Breast epithelium (tissue), 4 donors: Measurements from ENCODE around the gene PSME2. TPM values are rescaled to one million over a fixed set of nuclear protein-coding genes. Genes with fewer than 3 reads are reported as not detected.

Source experiments
- DNase-seq, 2 donors: peaks; one replicate each; pipeline ENCODE4 v3.0.0-alpha.2; 2019; ENCODE audit warnings: low spot score in 2 of 2
- H3K27ac ChIP-seq, 2 donors: fragments of 200-600 bp; sonication (generic) in 1 of 2; one replicate each; pipeline ENCODE4 v1.5.1; 2016 to 2019; ENCODE audit warnings: mild to moderate bottlenecking in 1 of 2
- H3K27me3 ChIP-seq, 2 donors: fragments of 200-600 bp; sonication (generic) in 1 of 2; one replicate each; pipeline versions ENCODE4 v1.5.1 to v1.6.0; 2017 to 2019; ENCODE audit warnings: control low read depth in 1 of 2, mild to moderate bottlenecking in 1 of 2
- H3K36me3 ChIP-seq: fragments of 200-600 bp; one replicate; pipeline ENCODE4 v1.5.1; 2019
- H3K4me1 ChIP-seq, 2 donors: fragments of 200-600 bp; sonication (generic); one replicate each; pipeline ENCODE4 v1.5.1; 2016 to 2019; ENCODE audit warnings: control low read depth in 1 of 2
- H3K4me3 ChIP-seq, 3 donors: fragments of 200-600 bp; sonication (generic); 1 replicate in 2 of 3; 2 replicates in 1 of 3; pipeline ENCODE4 v1.5.1; 2016 to 2019; ENCODE audit warnings: mild to moderate bottlenecking in 3 of 3, moderate library complexity in 2 of 3
- H3K9me3 ChIP-seq, 2 donors: fragments of 200-600 bp; sonication (generic) in 1 of 2; one replicate each; pipeline ENCODE4 v1.5.1; 2016 to 2019; ENCODE audit warnings: control low read depth in 1 of 2
- POLR2A ChIP-seq: fragments of 450-650 bp; IDR thresholded peaks from one replicate; pipeline ENCODE4 v1.6.1; 2016; ENCODE audit warnings: antibody characterized with exemption, mild to moderate bottlenecking, moderate library complexity
- POLR2AphosphoS5 ChIP-seq, 3 donors: sonication (generic); formaldehyde crosslinking; IDR thresholded peaks; one replicate each; pipeline ENCODE4 v1.6.1; 2017; ENCODE audit warnings: antibody characterized with exemption in 3 of 3
- intact Hi-C: fragments of 100-400 bp; cut with DNase I; formaldehyde crosslinking; loops from one replicate; pipeline ENCODE4 v1.15.1; 2023; ENCODE audit warnings: low total_unique reads
- total RNA-seq, 3 donors: library from RNA; depleted of rRNA; stranded (reverse); fragments of >200 nt; gene quantifications; one replicate each; pipeline ENCODE4 v1.1.0, GENCODE V29; 2016
- TF ChIP-seq, protein P1 (sequence below), 3 donors: fragments of 450-650 bp; IDR thresholded peaks; one replicate each; pipeline ENCODE4 v1.5.1; 2016 to 2017; ENCODE audit warnings: antibody characterized with exemption in 3 of 3, mild to moderate bottlenecking in 3 of 3, moderate library complexity in 3 of 3

PSME2 gene
- total RNA-seq, 3 donors from 2014 or later, result 22.1 to 69.2 (median 62.1) TPM

DNA sequence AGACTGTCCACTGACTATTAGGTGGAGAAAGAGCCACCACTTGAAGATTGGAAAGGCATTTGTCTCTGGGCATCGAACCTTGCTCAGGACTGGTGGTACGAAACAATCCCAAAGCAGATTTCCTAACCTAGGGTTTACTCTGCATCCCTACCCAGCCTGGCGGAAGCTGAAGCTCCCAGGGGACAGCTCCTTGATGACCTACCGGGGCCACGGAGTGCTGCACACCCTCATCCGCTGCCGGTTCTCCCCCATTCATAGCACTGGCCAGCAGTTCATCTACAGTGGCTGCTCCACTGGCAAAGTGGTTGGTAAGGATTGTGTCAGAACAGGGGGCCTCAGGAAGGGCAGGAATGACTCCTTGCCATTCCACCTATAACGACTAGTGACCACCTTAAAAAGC is 25.2 kb downstream of the PSME2 start:
- Histone ChIP-seq H3K27ac (no peak overlapping the region), H3K4me3 (no peak overlapping the region), H3K27me3 (no peaks in the 10 kb centered on the region), H3K9me3 (no peaks in the 10 kb centered on the region), H3K4me1 (peaks cover 4 to 7% of the 10 kb centered on the region in 2 donors), H3K36me3 (peaks cover 14% of the 10 kb centered on the region)
- intact Hi-C loops, result loop anchor here (5.0 kb wide), 1 partner anchor 1189 kb away; no protein-coding TSS in a partner anchor
- no peak for TF ChIP-seq POLR2AphosphoS5 (IDR thresholded peaks at IDR 0.05)
- TF ChIP-seq, protein P1, sequence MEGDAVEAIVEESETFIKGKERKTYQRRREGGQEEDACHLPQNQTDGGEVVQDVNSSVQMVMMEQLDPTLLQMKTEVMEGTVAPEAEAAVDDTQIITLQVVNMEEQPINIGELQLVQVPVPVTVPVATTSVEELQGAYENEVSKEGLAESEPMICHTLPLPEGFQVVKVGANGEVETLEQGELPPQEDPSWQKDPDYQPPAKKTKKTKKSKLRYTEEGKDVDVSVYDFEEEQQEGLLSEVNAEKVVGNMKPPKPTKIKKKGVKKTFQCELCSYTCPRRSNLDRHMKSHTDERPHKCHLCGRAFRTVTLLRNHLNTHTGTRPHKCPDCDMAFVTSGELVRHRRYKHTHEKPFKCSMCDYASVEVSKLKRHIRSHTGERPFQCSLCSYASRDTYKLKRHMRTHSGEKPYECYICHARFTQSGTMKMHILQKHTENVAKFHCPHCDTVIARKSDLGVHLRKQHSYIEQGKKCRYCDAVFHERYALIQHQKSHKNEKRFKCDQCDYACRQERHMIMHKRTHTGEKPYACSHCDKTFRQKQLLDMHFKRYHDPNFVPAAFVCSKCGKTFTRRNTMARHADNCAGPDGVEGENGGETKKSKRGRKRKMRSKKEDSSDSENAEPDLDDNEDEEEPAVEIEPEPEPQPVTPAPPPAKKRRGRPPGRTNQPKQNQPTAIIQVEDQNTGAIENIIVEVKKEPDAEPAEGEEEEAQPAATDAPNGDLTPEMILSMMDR (IDR thresholded peaks at IDR 0.05), result no peak
- DNase-seq, result no peak

DNA sequence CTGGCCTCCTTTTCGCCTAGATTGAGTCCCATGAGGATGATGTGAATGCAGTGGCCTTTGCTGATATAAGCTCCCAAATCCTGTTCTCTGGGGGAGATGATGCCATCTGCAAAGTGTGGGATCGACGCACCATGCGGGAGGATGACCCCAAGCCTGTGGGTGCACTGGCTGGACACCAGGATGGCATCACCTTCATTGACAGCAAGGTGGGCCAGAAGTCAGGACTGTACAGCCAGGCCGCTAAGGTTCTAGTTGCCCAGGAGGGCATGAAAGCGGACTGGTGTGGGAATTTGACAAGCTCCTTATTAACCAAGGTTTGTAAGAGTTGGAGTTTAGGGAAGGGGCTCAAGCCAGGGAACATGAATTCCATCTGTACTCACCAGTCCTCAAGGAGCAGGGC is 26.7 kb downstream of the PSME2 start:
- Histone ChIP-seq H3K9me3 (no peaks in the 10 kb centered on the region), H3K27ac (no peak overlapping the region), H3K4me3 (no peak overlapping the region), H3K27me3 (no peaks in the 10 kb centered on the region), H3K36me3 (peaks cover 14% of the 10 kb centered on the region), H3K4me1 (peaks cover 4 to 13% of the 10 kb centered on the region in 2 donors)
- intact Hi-C loops, result loop anchor here (5.0 kb wide), 1 partner anchor 1187 kb away; no protein-coding TSS in a partner anchor
- peak in 1 of 2 donors; percentile 33 for DNase-seq
- TF ChIP-seq, protein P1 (IDR thresholded peaks at IDR 0.05), result no peak
- no peak for TF ChIP-seq POLR2A
- no peak for TF ChIP-seq POLR2AphosphoS5 (IDR thresholded peaks at IDR 0.05)

DNA sequence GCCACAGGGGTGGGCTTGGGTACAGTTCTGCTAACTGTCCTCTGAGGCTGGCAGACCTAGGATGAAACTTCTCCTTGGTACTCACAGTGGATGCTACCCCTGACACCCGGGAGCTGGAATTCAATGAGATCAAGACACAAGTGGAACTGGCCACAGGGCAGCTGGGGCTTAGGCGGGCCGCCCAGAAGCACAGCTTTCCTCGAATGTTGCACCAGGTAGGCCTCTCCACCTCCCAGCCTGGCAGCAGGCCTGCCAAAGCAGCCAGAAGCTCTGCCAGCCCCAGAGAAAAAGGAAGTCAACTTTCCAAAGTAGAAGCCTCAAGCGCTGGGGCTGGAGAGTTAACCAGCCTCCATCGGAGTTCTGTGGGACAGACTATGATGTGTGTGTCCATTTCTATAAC is 29.2 kb downstream of the PSME2 start:
- no peak overlapping the region for H3K27ac ChIP-seq
- TF ChIP-seq POLR2AphosphoS5 (IDR thresholded peaks at IDR 0.05), result no peak
- H3K4me3 ChIP-seq, result no peak overlapping the region
- H3K27me3 ChIP-seq, result no peaks in the 10 kb centered on the region
- H3K9me3 ChIP-seq, result no peaks in the 10 kb centered on the region
- H3K4me1 ChIP-seq, result peaks cover 4 to 13% of the 10 kb centered on the region in 2 donors
- H3K36me3 ChIP-seq, result no peaks in the 10 kb centered on the region
- intact Hi-C loops, result no loop called here
- no peak for DNase-seq

DNA sequence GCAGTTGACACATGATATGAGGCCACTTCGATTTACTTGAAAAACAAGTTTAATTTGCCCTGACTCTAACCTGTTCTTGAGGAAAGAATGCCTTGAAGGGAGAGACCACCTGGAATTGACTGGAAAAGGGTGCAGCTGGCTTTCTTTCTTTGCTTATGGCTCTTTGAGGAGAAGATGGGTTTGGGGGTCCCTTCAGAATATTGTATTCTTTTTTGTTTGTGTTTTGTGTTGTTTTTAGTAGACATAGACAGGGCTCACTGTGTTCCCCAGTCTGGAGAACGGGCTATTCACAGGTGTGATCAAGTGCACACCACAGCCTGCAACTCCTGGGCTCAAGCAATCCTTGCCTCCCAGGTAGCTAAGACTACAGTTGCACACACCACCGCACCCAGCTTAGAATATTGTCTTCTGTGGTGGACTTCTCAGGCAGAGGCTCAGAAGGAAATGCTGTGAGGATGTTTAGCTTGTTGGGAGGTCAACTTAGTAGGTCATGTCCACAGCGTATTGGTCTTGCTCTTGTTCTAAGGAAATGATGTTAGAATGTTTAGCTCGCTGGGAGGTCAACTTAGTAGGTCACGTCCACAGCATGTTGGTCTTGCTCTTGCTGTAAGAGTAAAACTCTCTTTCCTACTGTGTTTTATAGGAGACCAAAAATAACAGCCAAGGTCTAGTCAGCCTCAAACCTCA is 30.1 kb downstream of the PSME2 start:
- DNase-seq, result no peak
- TF ChIP-seq, protein P1 (IDR thresholded peaks at IDR 0.05), result no peak
- TF ChIP-seq POLR2AphosphoS5 (IDR thresholded peaks at IDR 0.05) (no peak), POLR2A (no peak)
- intact Hi-C loops, result no loop called here
- H3K4me1 ChIP-seq, result peaks cover 4 to 13% of the 10 kb centered on the region in 2 donors
- H3K4me3 ChIP-seq, result peak overlapping the region in 2 of 3 donors; percentile 74
- peak overlapping the region in 1 of 2 donors; percentile 99 for H3K27ac ChIP-seq
- no peaks in the 10 kb centered on the region for H3K36me3 ChIP-seq
- H3K9me3 ChIP-seq, result no peaks in the 10 kb centered on the region
- no peaks in the 10 kb centered on the region for H3K27me3 ChIP-seq

DNA sequence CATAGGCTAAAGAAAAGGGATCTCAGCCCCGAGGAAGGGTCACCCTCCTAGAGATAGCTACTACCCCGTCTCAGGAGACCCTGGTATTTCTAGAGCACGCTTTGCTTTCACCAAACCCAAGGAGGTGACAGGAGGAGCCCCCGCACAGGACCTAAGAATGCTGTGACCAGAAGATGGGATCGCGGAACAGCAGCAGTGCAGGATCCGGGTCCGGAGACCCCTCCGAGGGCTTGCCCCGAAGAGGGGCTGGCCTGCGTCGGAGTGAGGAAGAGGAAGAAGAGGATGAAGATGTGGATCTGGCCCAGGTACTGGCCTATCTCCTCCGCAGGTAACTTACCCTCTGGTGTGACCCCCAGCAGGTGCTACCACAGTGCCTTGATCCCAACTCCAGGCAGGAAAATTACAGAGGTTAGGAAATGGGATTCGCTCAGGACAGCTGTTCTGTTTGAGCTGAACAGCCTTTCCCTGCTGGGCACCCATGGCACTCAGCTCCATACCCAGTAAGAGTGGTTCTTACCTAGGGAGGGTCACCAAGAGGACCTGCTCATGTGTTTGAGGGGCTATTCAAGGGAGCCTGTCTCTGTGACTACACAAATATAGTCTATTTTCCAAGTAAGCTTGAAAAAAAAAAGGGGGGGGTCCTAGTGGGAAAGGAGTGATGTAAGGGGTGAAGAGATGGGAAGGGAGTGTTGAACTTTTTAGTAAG is 30.8 kb downstream of the PSME2 start:
- peak overlapping the region; percentile 98 to 99 for H3K27ac ChIP-seq
- intact Hi-C loops, result no loop called here
- peak in 1 of 2 donors; percentile 45 for DNase-seq

More for the DNA sequence above, 30.8 kb downstream of the PSME2 start:
- no peaks in the 10 kb centered on the region for H3K36me3 ChIP-seq
- H3K27me3 ChIP-seq, result no peaks in the 10 kb centered on the region
- peaks cover 4 to 13% of the 10 kb centered on the region in 2 donors for H3K4me1 ChIP-seq
- peak overlapping the region; percentile 64 to 74 (median 74) for H3K4me3 ChIP-seq
- TF ChIP-seq, protein P1 (IDR thresholded peaks at IDR 0.05), result no peak
- no peak for TF ChIP-seq POLR2A
- TF ChIP-seq POLR2AphosphoS5 (IDR thresholded peaks at IDR 0.05), result no peak
- H3K9me3 ChIP-seq, result no peaks in the 10 kb centered on the region
